Measurements from ENCODE around the gene CEP57.
"Not testable (repeated sequence)": the region's sequence is repeated elsewhere in the genome, so short reads cannot be mapped to it uniquely, and the experiment has no call there.

- TF ChIP-seq BCL6B (tag by site-specific recombination; IDR thresholded peaks at IDR 0.05); ZNF341 (tag by site-specific recombination; IDR thresholded peaks at IDR 0.05; ENCODE audit: low read depth): not testable (repeated sequence)
These were observed 16.2 kb downstream of the CEP57 start for GRCh38 chr11:95806464-95806863.
